Left ventricle myocardium inferior (tissue), 1 donor: ENCODE data around the gene KLHL12. TPM values are rescaled to one million over a fixed set of nuclear protein-coding genes. Genes with fewer than 3 reads are reported as not detected.

Experiments used
- DNase-seq: peaks from one replicate; pipeline ENCODE4 v3.0.0-alpha.2; 2020
- H3K27ac ChIP-seq: fragments of 200-600 bp; replicated peaks from 2 replicates; pipeline ENCODE4 v1.8.0; 2021
- H3K27me3 ChIP-seq: fragments of 200-600 bp; 2 replicates; pipeline ENCODE4 v1.8.0; 2021; ENCODE audit warnings: low read depth
- H3K36me3 ChIP-seq: fragments of 200-600 bp; 2 replicates; pipeline ENCODE4 v1.8.0; 2021
- H3K4me1 ChIP-seq: fragments of 200-600 bp; 2 replicates; pipeline ENCODE4 v1.8.0; 2021
- H3K4me3 ChIP-seq: fragments of 200-600 bp; 2 replicates; pipeline ENCODE4 v1.8.0; 2021; ENCODE audit warnings: mild to moderate bottlenecking, moderate library complexity
- H3K9me3 ChIP-seq: fragments of 200-600 bp; replicated peaks from 2 replicates; pipeline ENCODE4 v1.8.0; 2021
- CTCF ChIP-seq: fragments of 200-600 bp; IDR thresholded peaks from 2 replicates; pipeline ENCODE4 v1.8.0; 2021; ENCODE audit warnings: antibody characterized with exemption, mild to moderate bottlenecking, borderline replicate concordance
- intact Hi-C: fragments of 100-400 bp; cut with micrococcal nuclease; formaldehyde crosslinking; loops from one replicate; pipeline ENCODE4 v1.11.0; 2022
- total RNA-seq: library from RNA; stranded (reverse); fragmentation: NEBNext Ultra II Directional; extraction: Animal tissue kit (Norgen Biotek cat#: 25700); gene quantifications from one replicate; pipeline ENCODE4 v1.2.1, GENCODE V29; 2021
- donor health status: DM: no; HTN: yes; CAD: no; lungs with severe emphysema.

Gene KLHL12
- total RNA-seq, 1 donor from 2014 or later, result 22.7 TPM

GRCh38 chr1:202901555-202901954, 25.5 kb downstream of the KLHL12 start:
- TF ChIP-seq CTCF, result no peak
- Histone ChIP-seq H3K36me3 (peaks cover 85% of the 10 kb centered on the region), H3K4me1 (no peaks in the 10 kb centered on the region), H3K4me3 (no peak overlapping the region), H3K9me3 (no peaks in the 10 kb centered on the region), H3K27ac (no peak overlapping the region), H3K27me3 (no peaks in the 10 kb centered on the region)
- DNase-seq, result no peak
- intact Hi-C loops, result no loop called here

DNA sequence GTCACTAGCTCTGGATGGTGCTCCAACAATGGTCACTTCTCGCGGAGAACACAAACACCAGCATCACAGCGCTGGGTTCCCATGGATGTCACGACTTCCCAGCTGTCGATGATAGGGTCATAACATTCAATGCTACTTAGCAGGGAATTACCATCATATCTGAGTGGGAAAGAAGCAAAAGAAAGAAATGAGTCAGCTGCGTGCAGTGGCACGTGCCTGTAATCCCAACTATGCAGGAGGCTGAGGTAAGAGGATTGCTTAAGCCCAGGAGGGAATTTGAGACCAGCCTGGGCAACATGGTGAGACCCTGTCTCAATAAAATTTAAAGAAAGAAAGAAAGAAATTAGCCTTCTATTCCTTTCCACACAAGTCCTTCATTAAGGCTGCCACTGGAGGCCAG, 34.5 kb downstream of the KLHL12 start:
- Histone ChIP-seq H3K4me1 (peaks cover 18% of the 10 kb centered on the region), H3K27ac (no peak overlapping the region), H3K36me3 (peaks cover 72% of the 10 kb centered on the region), H3K9me3 (no peaks in the 10 kb centered on the region), H3K27me3 (no peaks in the 10 kb centered on the region), H3K4me3 (no peak overlapping the region)
- intact Hi-C loops, result no loop called here
- no peak for DNase-seq
- no peak for TF ChIP-seq CTCF

- H3K4me3 ChIP-seq, result no peak overlapping the region
- peaks cover 20% of the 10 kb centered on the region for H3K4me1 ChIP-seq
- no peak overlapping the region for H3K27ac ChIP-seq
- H3K36me3 ChIP-seq, result peaks cover 52% of the 10 kb centered on the region
- H3K27me3 ChIP-seq, result no peaks in the 10 kb centered on the region
- H3K9me3 ChIP-seq, result no peaks in the 10 kb centered on the region
- DNase-seq, result no peak
- TF ChIP-seq CTCF, result no peak
- intact Hi-C loops, result no loop called here
These were observed 36.6 kb downstream of the KLHL12 start for GRCh38 chr1:202890392-202890791.

DNA sequence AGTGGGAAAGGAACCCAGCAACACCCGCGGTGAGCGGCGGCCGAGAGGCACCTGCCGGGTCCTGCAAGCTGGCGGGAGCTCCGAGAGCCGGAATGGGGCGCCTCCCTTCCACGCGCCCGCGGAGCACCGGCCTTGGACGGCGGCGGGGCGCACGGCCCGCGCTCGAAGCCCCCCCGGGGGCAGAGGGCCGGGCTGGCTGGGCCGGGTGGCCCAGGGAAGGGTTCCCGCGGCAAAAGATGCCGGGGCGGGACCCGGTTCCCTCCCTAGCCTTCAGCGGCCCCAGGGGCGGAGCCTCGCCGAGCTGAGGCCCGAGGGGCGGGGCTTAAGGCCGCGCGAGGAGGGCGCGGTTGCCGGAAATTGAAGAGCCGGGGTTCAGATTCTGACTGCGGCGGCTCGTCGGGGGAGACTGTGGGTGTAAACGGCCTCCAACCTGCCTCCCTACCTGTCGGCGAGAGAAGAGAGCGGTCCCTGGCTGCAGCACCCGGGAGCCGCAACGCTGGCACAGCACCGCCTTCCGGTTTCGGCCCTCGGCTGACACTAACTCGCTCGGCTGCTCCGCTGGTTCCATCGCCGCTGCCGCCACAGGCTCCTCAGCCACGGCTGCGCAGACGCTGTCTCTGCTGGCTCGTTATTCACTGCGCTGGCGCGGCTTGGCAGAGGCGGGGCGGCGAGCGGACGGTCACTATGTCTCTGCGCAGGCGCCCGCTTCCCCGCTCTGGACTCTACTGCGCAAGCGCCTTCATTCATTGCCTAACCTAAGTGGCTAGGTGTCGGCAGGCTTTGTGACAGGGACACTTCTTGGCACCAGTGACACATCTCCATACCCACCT, 38.3 kb downstream of the KLHL12 start, which contains the start of gene RABIF:
Gene RABIF (minus strand): TSS at position 619 of the 830 bp plus-strand sequence. CDS start 51 bp downstream, at position 568.
- Histone ChIP-seq H3K36me3 (peaks cover 35% of the 10 kb centered on the region), H3K27me3 (no peaks in the 10 kb centered on the region), H3K27ac (peak within 1 kb of the TSS; percentile 97), H3K4me1 (peaks cover 20% of the 10 kb centered on the region), H3K4me3 (peak within 1 kb of the TSS; percentile 79), H3K9me3 (no peaks in the 10 kb centered on the region)
- intact Hi-C loops, result no loop called here
- TF ChIP-seq CTCF, result peak; percentile 41
- peak; percentile 97 for DNase-seq

- H3K4me1 ChIP-seq, result peaks cover 20% of the 10 kb centered on the region
- peaks cover 30% of the 10 kb centered on the region for H3K36me3 ChIP-seq
- DNase-seq, result no peak
- TF ChIP-seq CTCF, result no peak
- no peaks in the 10 kb centered on the region for H3K9me3 ChIP-seq
- H3K27me3 ChIP-seq, result no peaks in the 10 kb centered on the region
- peak overlapping the region; percentile 97 for H3K27ac ChIP-seq
- peak overlapping the region; percentile 79 for H3K4me3 ChIP-seq
- intact Hi-C loops, result no loop called here
These were observed 38.9 kb downstream of the KLHL12 start for GRCh38 chr1:202888221-202888530.
